WTC11 (cell line): Measurements from ENCODE around the gene USP8. TPM values are rescaled to one million over a fixed set of nuclear protein-coding genes. Genes with fewer than 3 reads are reported as not detected.
"Not testable (repeated sequence)": the region's sequence is repeated elsewhere in the genome, so short reads cannot be mapped to it uniquely, and the experiment has no call there.

Experiments
- ATAC-seq: fragments of 200-7000 bp; cut with Tn5 transposase; 2 replicates; pipeline ENCODE4 v1.10.0; 2021; ENCODE audit warnings: mild to moderate bottlenecking, moderate library complexity
- CTCF ChIA-PET: fragments of 300-600 bp; sonication (Branson Sonifier 250); formaldehyde crosslinking; loops from one replicate; lab custom pipeline; 2021; ENCODE audit warnings: antibody characterized with exemption; lab: Charles Lee
- POLR2A ChIA-PET: fragments of 350-600 bp; sonication (Branson Sonifier 250); formaldehyde crosslinking; loops from one replicate; lab custom pipeline; 2021; ENCODE audit warnings: antibody characterized with exemption; lab: Charles Lee
- DNase-seq: peaks from one replicate; pipeline ENCODE4 v3.0.0; 2021; ENCODE audit warnings: low spot score
- H3K27ac Mint-ChIP-seq: 2 replicates; pipeline ENCODE4 v1.8.0; 2021; ENCODE audit warnings: mixed read lengths
- H3K27me3 Mint-ChIP-seq: 2 replicates; pipeline ENCODE4 v1.8.0; 2021; ENCODE audit warnings: low read depth, mild to moderate bottlenecking, moderate library complexity, mixed read lengths
- H3K36me3 Mint-ChIP-seq: 2 replicates; pipeline ENCODE4 v1.8.0; 2021; ENCODE audit warnings: mixed read lengths
- H3K4me1 Mint-ChIP-seq: 2 replicates; pipeline ENCODE4 v1.8.0; 2022; ENCODE audit warnings: mixed read lengths
- H3K4me3 Mint-ChIP-seq: 2 replicates; pipeline ENCODE4 v1.8.0; 2021; ENCODE audit warnings: mild to moderate bottlenecking, moderate library complexity, mixed read lengths
- H3K9me3 Mint-ChIP-seq: 2 replicates; pipeline ENCODE4 v1.8.0; 2021; ENCODE audit warnings: mixed read lengths
- E2F4 ChIP-seq: sonication (generic); formaldehyde crosslinking; IDR thresholded peaks from 2 replicates; pipeline ENCODE4 v1.8.1; 2022; ENCODE audit warnings: low read depth, mild to moderate bottlenecking, moderate library complexity, missing genetic modification reagents, borderline replicate concordance
- EMX1 ChIP-seq: fragments of 250-450 bp; sonication (Bioruptor Pico); IDR thresholded peaks from 2 replicates; pipeline ENCODE4 v1.8.0; 2021; ENCODE audit warnings: mild to moderate bottlenecking
- ESRRA ChIP-seq: sonication (generic); formaldehyde crosslinking; IDR thresholded peaks from 2 replicates; pipeline ENCODE4 v1.8.1; 2022; ENCODE audit warnings: mild to moderate bottlenecking, missing genetic modification reagents, borderline replicate concordance
- MAX ChIP-seq: sonication (generic); formaldehyde crosslinking; IDR thresholded peaks from 2 replicates; pipeline ENCODE4 v1.8.0; 2022; ENCODE audit warnings: mild to moderate bottlenecking, missing genetic modification reagents
- PRDM15 ChIP-seq: sonication (generic); formaldehyde crosslinking; IDR thresholded peaks from 2 replicates; pipeline ENCODE4 v1.8.0; 2022; ENCODE audit warnings: missing genetic modification reagents
- TEAD4 ChIP-seq: sonication (generic); formaldehyde crosslinking; IDR thresholded peaks from 2 replicates; pipeline ENCODE4 v1.8.0; 2022; ENCODE audit warnings: mild to moderate bottlenecking, missing genetic modification reagents
- ZBTB21 ChIP-seq: sonication (generic); formaldehyde crosslinking; IDR thresholded peaks from 2 replicates; pipeline ENCODE4 v1.8.1; 2023; ENCODE audit warnings: mild to moderate bottlenecking, missing genetic modification reagents, borderline replicate concordance
- ZNF396 ChIP-seq: fragments of 250-450 bp; sonication (Bioruptor Pico); IDR thresholded peaks from 2 replicates; pipeline ENCODE4 v1.8.0; 2021; ENCODE audit warnings: mild to moderate bottlenecking, moderate library complexity, borderline replicate concordance
- ZNF532 ChIP-seq: fragments of 250-450 bp; sonication (Bioruptor Pico); IDR thresholded peaks from 2 replicates; pipeline ENCODE4 v1.9.0; 2021; ENCODE audit warnings: mild to moderate bottlenecking, borderline replicate concordance
- total RNA-seq: library from RNA; stranded (reverse); gene quantifications from 3 replicates; pipeline ENCODE4 v1.2.3, GENCODE V29; 2021

The USP8 gene
- total RNA-seq, 1 experiment from 2014 or later: 63.7 TPM

GRCh38 chr15:50485389-50485788, 61.2 kb downstream of the USP8 start (continued):
- no peak for TF ChIP-seq PRDM15 (CRISPR knock-in tag)

GRCh38 chr15:50487287-50487686, 63.1 kb downstream of the USP8 start:
- H3K36me3 Mint-ChIP-seq: peaks cover 47% of the 10 kb centered on the region
- no peaks in the 10 kb centered on the region for H3K27me3 Mint-ChIP-seq
- H3K4me1 Mint-ChIP-seq: peaks cover 11% of the 10 kb centered on the region
- ChIA-PET CTCF (no interaction called here), POLR2A (no interaction called here)
- H3K27ac Mint-ChIP-seq: peak overlapping the region; percentile 58; the same call in 1 of the 2 replicates
- H3K4me3 Mint-ChIP-seq: no peak overlapping the region
- DNase-seq (no peak), ATAC-seq (no peak)
- peaks cover 5% of the 10 kb centered on the region for H3K9me3 Mint-ChIP-seq
- TF ChIP-seq ZNF532 (CRISPR knock-in tag): no peak
- no peak for TF ChIP-seq TEAD4 (CRISPR knock-in tag)

GRCh38 chr15:50493625-50494024, 69.4 kb downstream of the USP8 start:
- CTCF ChIA-PET: no interaction called here
- no peak overlapping the region for H3K27ac Mint-ChIP-seq
- no peaks in the 10 kb centered on the region for H3K27me3 Mint-ChIP-seq
- no peak for ATAC-seq
- no peak for DNase-seq
- no peaks in the 10 kb centered on the region for H3K9me3 Mint-ChIP-seq
- no peak overlapping the region for H3K4me3 Mint-ChIP-seq
- no peak for TF ChIP-seq E2F4 (CRISPR knock-in tag)
- TF ChIP-seq ZNF396 (CRISPR knock-in tag): no peak
- no peak for TF ChIP-seq ZBTB21 (CRISPR knock-in tag)
- no peak for TF ChIP-seq MAX (CRISPR knock-in tag)
- TF ChIP-seq EMX1: no peak
- no peak for TF ChIP-seq ESRRA (CRISPR knock-in tag)
- no peak for TF ChIP-seq TEAD4 (CRISPR knock-in tag)
- TF ChIP-seq, all 79 proteins: peak for 0
- H3K4me1 Mint-ChIP-seq: peaks cover 11% of the 10 kb centered on the region
- peaks cover 66% of the 10 kb centered on the region for H3K36me3 Mint-ChIP-seq
- POLR2A ChIA-PET: no interaction called here

GRCh38 chr15:50494547-50494946, 70.3 kb downstream of the USP8 start:
- POLR2A ChIA-PET, CTCF ChIA-PET, ATAC-seq, H3K27me3 Mint-ChIP-seq, H3K27ac Mint-ChIP-seq, H3K9me3 Mint-ChIP-seq, DNase-seq, H3K4me3 Mint-ChIP-seq: not testable (repeated sequence)
- Mint-ChIP-seq H3K36me3 (peaks cover 74% of the 10 kb centered on the region), H3K4me1 (peaks cover 11% of the 10 kb centered on the region)
